Gastrocnemius medialis (tissue), 4 donors: ENCODE results near the gene SYPL1.

Source experiments
- POLR2A ChIP-seq, 2 donors: fragments of 450-650 bp; IDR thresholded peaks; one replicate each; pipeline ENCODE4 v1.6.1; 2017; ENCODE audit warnings: antibody characterized with exemption in 2 of 2, mild to moderate bottlenecking in 2 of 2, moderate library complexity in 2 of 2
- TF ChIP-seq, protein P1 (sequence below), 5 experiments: fragments of 450-650 bp in 3 of 5; fragments of 200-600 bp in 2 of 5; sonication (generic) in 2 of 5; IDR thresholded peaks in 4 of 5; conservative IDR thresholded peaks in 1 of 5; 1 replicate in 4 of 5; 2 replicates in 1 of 5; pipeline ENCODE4 v1.5.1; 2016 to 2019; ENCODE audit warnings: antibody characterized with exemption in 5 of 5, mild to moderate bottlenecking in 3 of 5, moderate library complexity in 3 of 5

DNA sequence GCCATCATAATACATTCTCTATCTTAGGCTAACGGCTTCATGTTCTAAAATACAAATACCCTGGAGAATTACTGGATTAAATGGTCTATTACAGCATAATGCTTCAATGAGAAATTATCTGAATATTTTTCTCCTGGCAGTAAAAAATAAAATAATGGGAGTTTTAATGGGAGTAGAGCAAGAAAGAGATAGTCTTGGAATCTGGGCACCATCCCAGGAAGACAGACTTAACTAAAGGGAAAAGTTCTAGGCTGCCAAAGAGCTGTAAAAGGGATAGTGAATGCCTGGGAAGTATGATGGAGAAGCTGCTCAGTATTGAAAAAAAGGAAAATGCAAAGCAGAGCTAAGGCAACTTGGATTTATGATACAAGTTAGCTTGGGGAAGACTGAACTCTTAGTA is 12.1 kb upstream of the SYPL1 start:
- TF ChIP-seq, protein P1, sequence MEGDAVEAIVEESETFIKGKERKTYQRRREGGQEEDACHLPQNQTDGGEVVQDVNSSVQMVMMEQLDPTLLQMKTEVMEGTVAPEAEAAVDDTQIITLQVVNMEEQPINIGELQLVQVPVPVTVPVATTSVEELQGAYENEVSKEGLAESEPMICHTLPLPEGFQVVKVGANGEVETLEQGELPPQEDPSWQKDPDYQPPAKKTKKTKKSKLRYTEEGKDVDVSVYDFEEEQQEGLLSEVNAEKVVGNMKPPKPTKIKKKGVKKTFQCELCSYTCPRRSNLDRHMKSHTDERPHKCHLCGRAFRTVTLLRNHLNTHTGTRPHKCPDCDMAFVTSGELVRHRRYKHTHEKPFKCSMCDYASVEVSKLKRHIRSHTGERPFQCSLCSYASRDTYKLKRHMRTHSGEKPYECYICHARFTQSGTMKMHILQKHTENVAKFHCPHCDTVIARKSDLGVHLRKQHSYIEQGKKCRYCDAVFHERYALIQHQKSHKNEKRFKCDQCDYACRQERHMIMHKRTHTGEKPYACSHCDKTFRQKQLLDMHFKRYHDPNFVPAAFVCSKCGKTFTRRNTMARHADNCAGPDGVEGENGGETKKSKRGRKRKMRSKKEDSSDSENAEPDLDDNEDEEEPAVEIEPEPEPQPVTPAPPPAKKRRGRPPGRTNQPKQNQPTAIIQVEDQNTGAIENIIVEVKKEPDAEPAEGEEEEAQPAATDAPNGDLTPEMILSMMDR (IDR thresholded peaks at IDR 0.05 in 4 of 5, conservative IDR thresholded peaks at IDR 0.05 in 1 of 5), result no peak
- no peak for TF ChIP-seq POLR2A (IDR thresholded peaks at IDR 0.05)
